ENCODE measurements around the gene SCUBE1. TPM values are rescaled to one million over a fixed set of nuclear protein-coding genes. Genes with fewer than 3 reads are reported as not detected.

SCUBE1 gene
- total and polyA plus RNA-seq, 2 of the 8 experiments (the other 6 are each of a cell fraction or from before 2014, with no cell fraction given): 2.3 to 4.9 TPM

DNA sequence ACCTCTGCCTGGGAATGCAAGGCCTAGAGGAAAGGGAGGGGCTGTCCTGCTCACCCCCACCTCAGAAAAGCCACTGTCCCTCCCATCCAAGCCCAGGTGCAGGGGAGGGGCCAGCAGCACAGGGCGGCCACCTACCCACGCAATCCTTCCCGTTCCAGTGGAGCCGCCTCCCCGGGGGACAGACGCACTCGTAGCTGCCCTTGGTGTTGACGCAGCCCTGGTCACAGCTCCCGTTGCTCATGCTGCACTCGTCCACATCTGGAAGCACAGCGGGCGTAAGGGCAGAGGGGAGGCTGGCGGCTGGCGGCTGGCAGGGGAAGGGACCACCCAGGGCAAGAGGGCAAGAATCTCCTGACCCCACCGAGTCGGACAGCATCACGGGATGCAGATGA, 115.9 kb downstream of the SCUBE1 start (continued):
- TF ChIP-seq POLR2AphosphoS5 (IDR thresholded peaks at IDR 0.05; ENCODE audit: low read depth, low read length) (no peak), TAF7 (optimal IDR thresholded peaks at IDR 0.05; ENCODE audit: borderline replicate concordance, low read depth, low read length) (no peak), KDM4A (IDR thresholded peaks at IDR 0.05; ENCODE audit: low read depth, low read length, severe bottlenecking) (no peak), YY1 (IDR thresholded peaks at IDR 0.05; ENCODE audit: low read depth, low read length) (no peak)
- TF ChIP-seq, protein P1, sequence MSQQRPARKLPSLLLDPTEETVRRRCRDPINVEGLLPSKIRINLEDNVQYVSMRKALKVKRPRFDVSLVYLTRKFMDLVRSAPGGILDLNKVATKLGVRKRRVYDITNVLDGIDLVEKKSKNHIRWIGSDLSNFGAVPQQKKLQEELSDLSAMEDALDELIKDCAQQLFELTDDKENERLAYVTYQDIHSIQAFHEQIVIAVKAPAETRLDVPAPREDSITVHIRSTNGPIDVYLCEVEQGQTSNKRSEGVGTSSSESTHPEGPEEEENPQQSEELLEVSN (IDR thresholded peaks at IDR 0.05): no peak
- TF ChIP-seq, protein P2, sequence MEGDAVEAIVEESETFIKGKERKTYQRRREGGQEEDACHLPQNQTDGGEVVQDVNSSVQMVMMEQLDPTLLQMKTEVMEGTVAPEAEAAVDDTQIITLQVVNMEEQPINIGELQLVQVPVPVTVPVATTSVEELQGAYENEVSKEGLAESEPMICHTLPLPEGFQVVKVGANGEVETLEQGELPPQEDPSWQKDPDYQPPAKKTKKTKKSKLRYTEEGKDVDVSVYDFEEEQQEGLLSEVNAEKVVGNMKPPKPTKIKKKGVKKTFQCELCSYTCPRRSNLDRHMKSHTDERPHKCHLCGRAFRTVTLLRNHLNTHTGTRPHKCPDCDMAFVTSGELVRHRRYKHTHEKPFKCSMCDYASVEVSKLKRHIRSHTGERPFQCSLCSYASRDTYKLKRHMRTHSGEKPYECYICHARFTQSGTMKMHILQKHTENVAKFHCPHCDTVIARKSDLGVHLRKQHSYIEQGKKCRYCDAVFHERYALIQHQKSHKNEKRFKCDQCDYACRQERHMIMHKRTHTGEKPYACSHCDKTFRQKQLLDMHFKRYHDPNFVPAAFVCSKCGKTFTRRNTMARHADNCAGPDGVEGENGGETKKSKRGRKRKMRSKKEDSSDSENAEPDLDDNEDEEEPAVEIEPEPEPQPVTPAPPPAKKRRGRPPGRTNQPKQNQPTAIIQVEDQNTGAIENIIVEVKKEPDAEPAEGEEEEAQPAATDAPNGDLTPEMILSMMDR (IDR thresholded peaks at IDR 0.05; ENCODE audit: control extremely low read depth in 1 of 3, insufficient read depth in 1 of 3, low read depth in 1 of 3, low read length in 3 of 3): no peak
